Measurements from ENCODE around the gene CTRL.

Gene CTRL

DNA sequence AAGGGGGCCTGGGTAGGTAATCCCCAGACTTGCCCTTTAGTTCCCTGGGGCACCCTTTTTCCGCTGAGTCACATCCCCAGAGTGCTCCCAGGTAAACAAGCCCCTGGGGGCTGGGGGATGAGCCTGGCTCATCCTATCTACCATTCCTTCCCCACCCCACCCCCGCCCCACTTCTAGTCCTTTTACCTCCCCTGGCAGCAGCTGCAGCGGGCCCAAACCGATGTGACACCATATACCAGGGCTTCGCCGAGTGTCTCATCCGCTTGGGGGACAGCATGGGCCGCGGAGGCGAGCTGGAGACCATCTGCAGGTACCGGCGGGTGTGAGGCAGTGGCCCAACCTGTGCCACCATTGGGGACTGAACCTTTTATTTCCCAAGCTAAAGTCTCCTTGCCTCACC is 46.1 kb downstream of the CTRL start:
- no peak for DNase-seq

DNA sequence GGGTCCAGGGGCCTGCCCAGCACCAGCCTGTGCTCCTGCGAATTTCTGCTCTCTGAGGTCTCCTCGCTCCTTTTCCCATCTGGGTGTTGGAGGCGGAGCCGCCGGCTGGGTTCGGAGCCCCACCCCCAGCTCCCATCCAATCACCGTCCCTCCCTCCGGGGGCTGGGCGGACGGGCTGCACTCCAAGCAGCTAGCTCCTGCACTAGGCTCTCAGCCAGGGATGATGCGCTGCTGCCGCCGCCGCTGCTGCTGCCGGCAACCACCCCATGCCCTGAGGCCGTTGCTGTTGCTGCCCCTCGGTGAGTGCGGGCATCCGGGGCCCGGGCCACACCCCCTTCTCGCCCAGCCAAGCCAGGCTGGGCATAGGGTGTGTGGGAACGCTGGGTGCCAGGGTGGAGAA is 47.0 kb downstream of the CTRL start, which contains the start of gene NRN1L:
Gene NRN1L (plus strand): TSS at position 202 of the 400 bp plus-strand sequence. CDS start 19 bp downstream, at position 221.
- DNase-seq: no peak

DNA sequence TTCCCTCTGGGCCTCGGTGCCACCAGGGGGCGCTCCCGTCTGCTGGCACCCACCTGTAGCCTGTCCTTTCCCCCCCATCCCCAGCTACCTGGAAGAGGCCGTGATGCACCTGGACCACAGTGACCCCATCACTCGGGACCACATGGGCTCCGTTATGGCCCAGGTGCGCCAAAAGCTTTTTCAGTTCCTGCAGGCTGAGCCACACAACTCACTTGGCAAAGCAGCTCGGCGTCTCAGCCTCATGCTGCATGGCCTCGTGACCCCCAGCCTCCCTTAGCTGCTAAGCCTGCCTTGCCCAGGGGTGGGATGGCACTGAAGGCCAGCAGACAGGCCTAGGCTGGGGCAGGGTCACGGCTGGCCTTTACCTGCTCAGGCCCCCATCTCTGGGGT is 47.8 kb downstream of the CTRL start:
- no peak for DNase-seq

DNA sequence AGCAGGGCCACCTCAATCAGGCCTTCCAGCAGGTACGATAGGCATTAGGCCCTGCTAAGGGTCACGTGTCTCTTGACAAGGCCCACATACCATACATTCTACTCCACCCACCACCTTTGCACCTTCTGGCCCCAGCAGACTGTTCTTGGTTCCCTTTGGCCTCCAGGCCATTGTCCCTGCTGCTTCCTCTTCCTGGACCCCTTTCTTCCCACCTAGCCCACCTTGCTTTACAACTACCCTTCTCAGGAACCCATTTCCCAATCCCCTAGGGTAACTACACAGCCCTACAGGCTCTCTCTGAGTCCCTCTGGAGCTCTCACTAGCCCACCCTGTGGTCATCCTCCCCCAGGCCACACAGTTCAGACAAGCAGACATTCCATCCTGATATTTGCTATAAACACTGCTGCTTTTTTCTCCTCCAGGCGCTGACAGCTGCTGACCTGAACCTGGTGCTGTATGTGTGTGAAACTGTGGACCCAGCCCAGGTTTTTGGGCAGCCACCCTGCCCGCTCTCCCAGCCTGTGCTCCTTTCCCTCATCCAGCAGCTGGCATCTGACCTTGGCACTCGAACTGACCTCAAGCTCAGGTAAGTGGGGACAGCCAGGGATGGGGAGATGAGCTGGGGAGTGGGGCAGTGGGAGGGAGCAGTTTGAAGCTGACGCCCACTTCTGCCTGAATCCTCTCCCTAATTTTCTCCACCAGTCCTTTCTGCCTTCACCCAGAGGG is 48.4 kb downstream of the CTRL start:
- DNase-seq: no peak

DNA sequence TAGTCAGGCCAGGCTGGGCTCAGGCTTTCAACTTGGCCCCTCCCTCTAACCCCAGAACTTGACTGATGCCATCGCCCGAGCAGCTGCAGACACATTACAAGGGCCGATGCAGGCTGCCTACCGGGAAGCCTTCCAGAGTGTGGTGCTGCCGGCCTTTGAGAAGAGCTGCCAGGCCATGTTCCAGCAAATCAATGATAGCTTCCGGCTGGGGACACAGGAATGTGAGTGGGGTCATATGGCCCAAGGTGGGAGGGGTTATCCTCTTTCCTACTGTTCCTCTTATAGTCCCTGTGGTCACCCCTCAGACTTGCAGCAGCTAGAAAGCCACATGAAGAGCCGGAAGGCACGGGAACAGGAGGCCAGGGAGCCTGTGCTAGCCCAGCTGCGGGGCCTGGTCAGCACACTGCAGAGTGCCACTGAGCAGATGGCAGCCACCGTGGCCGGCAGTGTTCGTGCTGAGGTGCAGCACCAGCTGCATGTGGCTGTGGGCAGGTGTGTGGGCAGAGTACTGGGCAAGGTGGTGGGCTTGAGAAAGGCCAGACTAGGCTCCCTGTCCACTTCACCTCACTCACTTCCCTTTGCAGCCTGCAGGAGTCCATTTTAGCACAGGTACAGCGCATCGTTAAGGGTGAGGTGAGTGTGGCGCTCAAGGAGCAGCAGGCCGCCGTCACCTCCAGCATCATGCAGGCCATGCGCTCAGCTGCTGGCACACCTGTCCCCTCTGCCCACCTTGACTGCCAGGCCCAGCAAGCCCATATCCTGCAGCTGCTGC is 49.1 kb downstream of the CTRL start:
- DNase-seq: no peak

DNA sequence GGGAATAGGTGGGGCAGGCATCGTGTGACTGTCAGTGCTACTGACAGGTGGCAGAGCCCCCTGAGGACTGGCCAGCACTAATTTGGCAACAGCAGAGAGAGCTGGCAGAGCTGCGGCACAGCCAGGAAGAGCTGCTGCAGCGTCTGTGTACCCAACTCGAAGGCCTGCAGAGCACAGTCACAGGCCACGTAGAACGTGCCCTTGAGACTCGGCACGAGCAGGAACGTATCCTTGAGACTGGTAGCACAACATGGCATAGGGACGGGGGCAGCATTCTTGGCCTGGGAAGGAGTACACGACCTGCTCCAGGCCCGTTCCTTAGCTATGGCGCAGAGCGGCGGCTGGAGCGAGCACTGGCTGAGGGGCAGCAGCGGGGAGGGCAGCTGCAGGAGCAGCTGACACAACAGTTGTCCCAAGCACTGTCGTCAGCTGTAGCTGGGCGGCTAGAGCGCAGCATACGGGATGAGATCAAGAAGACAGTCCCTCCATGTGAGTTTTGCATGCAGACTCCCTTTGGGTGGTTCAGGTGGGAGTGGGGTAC is 50.0 kb downstream of the CTRL start:
- no peak for DNase-seq

DNA sequence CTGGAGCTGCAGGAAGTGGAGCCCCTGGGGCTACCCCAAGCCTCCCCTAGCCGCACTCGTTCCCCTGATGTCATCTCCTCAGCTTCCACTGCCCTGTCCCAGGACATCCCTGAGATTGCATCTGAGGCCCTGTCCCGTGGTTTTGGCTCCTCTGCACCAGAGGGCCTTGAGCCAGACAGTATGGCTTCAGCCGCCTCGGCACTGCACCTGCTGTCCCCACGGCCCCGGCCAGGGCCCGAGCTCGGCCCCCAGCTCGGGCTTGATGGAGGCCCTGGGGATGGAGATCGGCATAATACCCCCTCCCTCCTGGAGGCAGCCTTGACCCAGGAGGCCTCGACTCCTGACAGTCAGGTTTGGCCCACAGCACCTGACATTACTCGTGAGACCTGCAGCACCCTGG is 51.1 kb downstream of the CTRL start:
- DNase-seq: no peak

DNA sequence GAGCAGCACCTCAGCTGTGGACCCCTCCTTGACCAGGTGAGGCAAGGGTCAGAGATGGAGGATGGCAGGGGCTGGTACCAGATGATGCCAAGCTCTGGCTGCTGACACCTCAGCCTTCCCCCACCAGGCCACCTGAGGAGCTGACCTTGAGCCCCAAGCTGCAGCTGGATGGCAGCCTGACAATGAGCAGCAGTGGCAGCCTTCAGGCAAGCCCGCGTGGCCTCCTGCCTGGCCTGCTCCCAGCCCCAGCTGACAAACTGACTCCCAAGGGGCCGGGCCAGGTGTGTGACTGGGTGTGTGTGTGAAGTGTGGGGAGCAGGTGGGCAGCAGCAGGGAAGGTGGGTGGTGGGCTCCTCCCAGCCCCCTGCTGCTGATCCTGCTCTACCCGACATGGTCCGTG is 51.7 kb downstream of the CTRL start:
- no peak for DNase-seq

Data from GDM1 (cell line).